Stomach (tissue), 4 donors: ENCODE results near the gene CTIF.
"Not testable (repeated sequence)": the region's sequence is repeated elsewhere in the genome, so short reads cannot be mapped to it uniquely, and the experiment has no call there.

Experiments used
- CTCF ChIP-seq, 7 experiments: fragments of 450-650 bp in 4 of 7; fragments of 200-600 bp in 3 of 7; sonication (generic) in 3 of 7; IDR thresholded peaks; one replicate each; pipeline ENCODE4 v1.5.1; 2016 to 2019; ENCODE audit warnings: antibody characterized with exemption in 7 of 7, control low read depth in 2 of 7, mild to moderate bottlenecking in 1 of 7
- EP300 ChIP-seq: sonication (generic); formaldehyde crosslinking; IDR thresholded peaks from one replicate; pipeline ENCODE4 v1.6.1; 2017; ENCODE audit warnings: antibody characterized with exemption
- POLR2A ChIP-seq, 4 donors: fragments of 450-650 bp; IDR thresholded peaks; one replicate each; pipeline ENCODE4 v1.6.1; 2016; ENCODE audit warnings: antibody characterized with exemption in 4 of 4, control low read depth in 2 of 4, mild to moderate bottlenecking in 1 of 4, moderate library complexity in 1 of 4
- POLR2AphosphoS5 ChIP-seq, 3 donors: sonication (generic); formaldehyde crosslinking; IDR thresholded peaks; one replicate each; pipeline ENCODE4 v1.6.1; 2016; ENCODE audit warnings: antibody characterized with exemption in 3 of 3

DNA sequence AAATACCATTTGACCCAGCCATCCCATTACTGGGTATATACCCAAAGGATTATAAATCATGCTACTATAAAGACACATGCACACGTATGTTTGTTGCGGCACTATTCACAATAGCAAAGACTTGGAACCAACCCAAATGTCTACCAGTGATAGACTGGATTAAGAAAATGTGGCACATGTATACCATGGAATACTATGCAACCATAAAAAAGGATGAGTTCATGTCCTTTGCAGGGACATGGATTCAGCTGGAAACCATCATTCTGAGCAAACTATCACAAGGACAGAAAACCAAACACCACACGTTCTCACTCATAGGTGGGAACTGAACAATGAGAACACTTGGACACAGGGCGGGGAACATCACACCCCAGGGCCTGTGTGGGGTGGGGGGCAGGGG, 115.8 kb downstream of the CTIF start:
- not testable (repeated sequence) for TF ChIP-seq EP300; POLR2AphosphoS5 (IDR thresholded peaks at IDR 0.05); CTCF (IDR thresholded peaks at IDR 0.05); POLR2A (IDR thresholded peaks at IDR 0.05)
